Lung microvascular endothelial cell (primary cell): ENCODE data around the gene SLC8A3. TPM values are rescaled to one million over a fixed set of nuclear protein-coding genes. Genes with fewer than 3 reads are reported as not detected.

Experiments used
- DNase-seq, 2 donors: peaks; one replicate each; pipeline versions ENCODE4 v3.0.0 to v3.0.0-alpha.2; 2010; ENCODE audit warnings: low read depth in 2 of 2
- total RNA-seq: library from RNA; depleted of rRNA; stranded (reverse); fragments of >200 nt; gene quantifications from 2 replicates; pipeline ENCODE4 v1.2.1, GENCODE V29; 2014

The SLC8A3 gene
- total RNA-seq, 1 donor from 2014 or later: 0.60 TPM

GRCh38 chr14:70180718-70181117 lies 8.0 kb downstream of the SLC8A3 start:
- DNase-seq: no peak

- DNase-seq: no peak
Observed at GRCh38 chr14:70177081-70177800, 11.5 kb downstream of the SLC8A3 start.

GRCh38 chr14:70173569-70173968 lies 15.2 kb downstream of the SLC8A3 start:
- DNase-seq: no peak

GRCh38 chr14:70171726-70172125 lies 17.0 kb downstream of the SLC8A3 start:
- no peak for DNase-seq

- DNase-seq: no peak
Observed at GRCh38 chr14:70170976-70171375, 17.8 kb downstream of the SLC8A3 start.

- no peak for DNase-seq
Observed at GRCh38 chr14:70168406-70168805, 20.3 kb downstream of the SLC8A3 start.

GRCh38 chr14:70166530-70167203 lies 22.1 kb downstream of the SLC8A3 start:
- no peak for DNase-seq

- no peak for DNase-seq
Observed at GRCh38 chr14:70162358-70162757, 26.4 kb downstream of the SLC8A3 start.

GRCh38 chr14:70156592-70156991 lies 32.2 kb downstream of the SLC8A3 start:
- DNase-seq: no peak

GRCh38 chr14:70152704-70153103 lies 36.0 kb downstream of the SLC8A3 start:
- no peak for DNase-seq

- no peak for DNase-seq
Observed at GRCh38 chr14:70152081-70152480, 36.7 kb downstream of the SLC8A3 start.

- DNase-seq: no peak
Observed at GRCh38 chr14:70149596-70150165, 39.1 kb downstream of the SLC8A3 start.

- no peak for DNase-seq
Observed at GRCh38 chr14:70148911-70149595, 39.7 kb downstream of the SLC8A3 start.

GRCh38 chr14:70148351-70148750 lies 40.4 kb downstream of the SLC8A3 start:
- no peak for DNase-seq

- no peak for DNase-seq
Observed at GRCh38 chr14:70144046-70144445, 44.7 kb downstream of the SLC8A3 start.

GRCh38 chr14:70143306-70143705 lies 45.4 kb downstream of the SLC8A3 start:
- no peak for DNase-seq

GRCh38 chr14:70140614-70141013 lies 48.1 kb downstream of the SLC8A3 start:
- DNase-seq: no peak

GRCh38 chr14:70139384-70139783 lies 49.4 kb downstream of the SLC8A3 start:
- DNase-seq: no peak

GRCh38 chr14:70137788-70138187 lies 51.0 kb downstream of the SLC8A3 start:
- DNase-seq: no peak

- no peak for DNase-seq
Observed at GRCh38 chr14:70133461-70133860, 55.3 kb downstream of the SLC8A3 start.

- DNase-seq: no peak
Observed at GRCh38 chr14:70130482-70130881, 58.3 kb downstream of the SLC8A3 start.

GRCh38 chr14:70127186-70127585 lies 61.6 kb downstream of the SLC8A3 start:
- DNase-seq: no peak
